Measurements from ENCODE around the gene BRWD1. TPM values are rescaled to one million over a fixed set of nuclear protein-coding genes. Genes with fewer than 3 reads are reported as not detected.
"Not testable (repeated sequence)": the region's sequence is repeated elsewhere in the genome, so short reads cannot be mapped to it uniquely, and the experiment has no call there.

Gene BRWD1
- total RNA-seq, 1 donor from 2014 or later: 63.9 TPM

- DNase-seq (ENCODE audit: low spot score): no peak
These were observed 139.4 kb downstream of the BRWD1 start for GRCh38 chr21:39173716-39174680.

- no peak for DNase-seq (ENCODE audit: low spot score)
These were observed 143.5 kb downstream of the BRWD1 start for GRCh38 chr21:39169906-39170305.

DNA sequence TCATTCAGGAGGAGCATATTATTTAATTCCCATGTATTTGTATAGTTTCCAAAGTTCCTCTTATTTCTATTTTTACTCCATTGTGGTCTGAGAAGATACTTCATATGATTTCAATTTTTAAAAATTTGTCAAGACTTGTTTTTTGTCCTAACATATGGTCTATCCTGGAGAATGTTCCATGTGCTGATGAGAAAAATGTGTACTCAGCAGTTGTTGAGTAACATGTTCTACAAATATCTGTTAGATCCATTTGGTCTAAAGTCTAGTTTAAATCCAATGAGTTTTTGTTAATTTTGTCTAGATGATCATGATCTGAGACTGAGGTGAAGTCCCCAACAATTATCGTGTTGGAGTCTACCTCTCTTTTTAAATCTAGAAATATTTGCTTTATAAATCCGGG lies 144.6 kb downstream of the BRWD1 start:
- DNase-seq (ENCODE audit: low spot score): no peak

- no peak for DNase-seq (ENCODE audit: low spot score)
These were observed 148.9 kb downstream of the BRWD1 start for GRCh38 chr21:39164523-39164922.

- DNase-seq (ENCODE audit: low spot score): no peak
These were observed 152.4 kb downstream of the BRWD1 start for GRCh38 chr21:39161064-39161463.

- DNase-seq (ENCODE audit: low spot score): no peak
These were observed 153.9 kb downstream of the BRWD1 start for GRCh38 chr21:39159342-39160063.

DNA sequence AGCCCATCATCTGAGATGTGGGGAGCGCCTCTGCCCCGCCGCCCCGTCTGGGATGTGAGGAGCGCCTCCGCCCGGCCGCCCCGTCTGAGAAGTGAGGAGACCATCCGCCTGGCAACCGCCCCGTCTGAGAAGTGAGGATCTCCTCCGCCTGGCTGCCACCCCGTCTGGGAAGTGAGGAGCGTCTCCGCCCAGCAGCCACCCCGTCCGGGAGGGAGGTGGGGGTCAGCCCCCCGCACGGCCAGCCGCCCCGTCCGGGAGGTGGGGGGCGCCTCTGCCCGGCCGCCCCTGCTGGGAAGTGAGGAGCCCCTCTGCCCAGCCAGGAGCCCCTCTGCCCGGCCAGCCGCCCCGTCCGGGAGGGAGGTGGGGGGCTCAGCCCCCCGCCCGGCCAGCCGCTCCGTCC lies 156.2 kb downstream of the BRWD1 start:
- not testable (repeated sequence) for DNase-seq (ENCODE audit: low spot score)

DNA sequence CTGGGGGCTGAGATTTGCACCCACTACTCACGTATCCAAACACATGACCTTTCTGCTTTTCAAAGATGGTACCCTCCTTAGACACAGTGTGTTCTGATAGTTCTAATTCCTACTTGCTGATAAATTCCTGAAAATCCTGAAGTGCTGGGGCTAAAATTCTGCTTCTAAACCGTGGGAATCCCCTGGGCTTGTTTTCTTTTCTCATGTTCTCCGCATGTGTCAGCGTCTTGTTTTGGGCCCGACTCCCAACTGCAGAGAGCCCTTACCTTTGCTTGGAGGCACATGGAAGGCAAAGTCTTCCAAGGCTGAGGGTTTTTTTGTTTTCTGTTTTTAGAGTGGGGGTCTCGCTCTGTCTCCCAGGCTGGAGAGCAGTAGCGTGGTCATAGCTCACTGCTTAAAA lies 157.4 kb downstream of the BRWD1 start:
- DNase-seq (ENCODE audit: low spot score): no peak

- DNase-seq (ENCODE audit: low spot score): no peak
These were observed 157.9 kb downstream of the BRWD1 start for GRCh38 chr21:39155578-39155977.

DNA sequence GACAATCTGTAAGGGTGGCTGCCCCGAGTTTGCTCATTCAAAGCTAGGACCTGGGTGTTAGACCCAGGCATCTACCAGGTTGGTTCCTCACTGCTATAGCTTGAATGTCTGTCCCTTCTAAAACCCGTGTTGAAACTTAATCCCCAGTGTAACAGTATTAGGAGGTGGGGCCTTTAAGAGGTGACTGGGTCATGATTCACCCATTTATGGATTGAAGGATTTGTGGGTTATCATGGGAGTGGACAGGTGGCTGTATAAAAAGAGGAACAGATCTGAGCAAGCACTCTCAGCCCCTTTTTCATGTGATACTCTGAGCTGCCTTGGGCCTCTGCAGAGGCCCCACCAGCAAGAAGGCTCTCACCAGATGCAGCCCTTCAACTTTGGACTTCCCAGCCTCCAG lies 159.6 kb downstream of the BRWD1 start:
- DNase-seq (ENCODE audit: low spot score): no peak

DNA sequence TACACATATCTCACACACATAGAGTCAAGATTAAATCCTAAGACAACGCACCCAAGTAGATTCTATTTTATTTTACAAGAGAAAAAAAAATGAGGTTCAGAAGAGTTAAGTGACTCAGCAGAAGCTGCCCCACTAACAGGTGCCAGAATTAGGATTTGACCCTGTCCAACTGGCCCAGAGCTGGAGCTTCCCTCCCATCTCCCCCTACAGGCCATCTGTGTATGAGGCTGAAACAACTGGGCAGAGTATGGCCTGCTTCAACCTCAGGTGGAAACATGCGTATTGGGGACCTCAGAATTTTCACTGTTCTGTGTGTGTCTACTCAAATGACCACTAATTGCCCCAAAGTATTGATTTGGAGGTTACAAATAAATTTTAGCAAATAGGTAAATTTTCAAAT lies 160.1 kb downstream of the BRWD1 start:
- DNase-seq (ENCODE audit: low spot score): no peak

- DNase-seq (ENCODE audit: low spot score): no peak
These were observed 161.2 kb downstream of the BRWD1 start for GRCh38 chr21:39152271-39152670.

GRCh38 chr21:39150877-39151276 lies 162.6 kb downstream of the BRWD1 start:
- no peak for DNase-seq (ENCODE audit: low spot score)

GRCh38 chr21:39150316-39150715 lies 163.1 kb downstream of the BRWD1 start:
- no peak for DNase-seq (ENCODE audit: low spot score)

GRCh38 chr21:39149882-39150281 lies 163.6 kb downstream of the BRWD1 start:
- DNase-seq (ENCODE audit: low spot score): no peak

DNA sequence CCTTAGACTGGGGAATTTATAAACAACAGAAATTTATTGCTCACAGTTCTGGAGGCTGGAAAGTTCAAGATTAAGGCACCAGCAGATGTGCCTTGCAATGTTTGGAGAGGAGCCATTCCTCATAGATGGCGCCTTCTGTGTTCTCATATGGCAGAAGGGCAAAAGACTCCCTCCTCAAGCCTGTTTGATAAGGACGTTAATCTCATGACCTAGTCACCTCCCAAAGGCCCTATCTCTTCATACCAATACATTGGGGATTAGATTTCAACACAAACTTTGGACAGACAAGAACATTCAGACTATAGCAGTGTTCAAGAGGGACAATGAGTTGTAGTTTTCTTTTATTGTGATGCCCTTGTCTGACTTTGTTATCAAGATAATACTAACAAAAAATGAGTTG lies 164.5 kb downstream of the BRWD1 start:
- DNase-seq (ENCODE audit: low spot score): no peak

- no peak for DNase-seq (ENCODE audit: low spot score)
These were observed 169.2 kb downstream of the BRWD1 start for GRCh38 chr21:39144191-39144590.

DNA sequence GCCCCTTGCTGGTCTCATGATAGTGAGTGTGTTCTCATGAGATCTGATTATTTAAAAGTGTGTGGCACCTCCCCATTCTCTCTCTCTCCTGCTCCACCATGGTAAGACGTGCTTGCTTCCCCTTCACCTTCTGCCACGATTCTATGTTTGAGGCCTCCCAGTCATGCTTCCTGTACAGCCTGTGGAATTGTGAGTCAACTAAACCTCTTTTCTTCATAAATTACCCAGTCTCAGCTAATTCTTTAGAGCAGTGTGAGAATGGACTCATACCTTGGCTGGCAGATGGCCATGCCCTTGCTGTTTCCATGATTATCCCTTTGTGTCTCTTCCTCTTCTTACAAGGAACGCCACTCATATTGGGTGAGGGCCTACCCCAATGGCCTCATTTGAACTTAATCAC lies 170.5 kb downstream of the BRWD1 start:
- DNase-seq (ENCODE audit: low spot score): no peak

DNA sequence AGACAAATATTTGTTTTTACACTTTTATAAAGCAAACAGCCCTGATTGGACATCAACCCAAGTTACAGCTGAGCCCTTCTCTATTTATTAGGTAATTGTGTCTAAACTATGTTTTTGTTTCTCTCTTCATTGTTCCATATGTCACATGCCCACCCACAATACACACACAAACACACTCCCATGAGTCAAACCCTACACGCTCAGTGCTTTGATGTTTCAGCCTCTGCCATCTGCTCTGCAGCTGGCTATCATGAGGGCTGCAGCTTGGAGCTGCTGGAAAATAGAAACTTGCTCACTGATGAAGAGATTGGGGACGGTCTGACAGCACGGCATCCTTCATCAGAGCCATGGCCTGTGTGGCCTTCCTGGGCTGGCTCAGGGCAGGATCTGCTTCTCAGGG lies 171.9 kb downstream of the BRWD1 start:
- no peak for DNase-seq (ENCODE audit: low spot score)

DNA sequence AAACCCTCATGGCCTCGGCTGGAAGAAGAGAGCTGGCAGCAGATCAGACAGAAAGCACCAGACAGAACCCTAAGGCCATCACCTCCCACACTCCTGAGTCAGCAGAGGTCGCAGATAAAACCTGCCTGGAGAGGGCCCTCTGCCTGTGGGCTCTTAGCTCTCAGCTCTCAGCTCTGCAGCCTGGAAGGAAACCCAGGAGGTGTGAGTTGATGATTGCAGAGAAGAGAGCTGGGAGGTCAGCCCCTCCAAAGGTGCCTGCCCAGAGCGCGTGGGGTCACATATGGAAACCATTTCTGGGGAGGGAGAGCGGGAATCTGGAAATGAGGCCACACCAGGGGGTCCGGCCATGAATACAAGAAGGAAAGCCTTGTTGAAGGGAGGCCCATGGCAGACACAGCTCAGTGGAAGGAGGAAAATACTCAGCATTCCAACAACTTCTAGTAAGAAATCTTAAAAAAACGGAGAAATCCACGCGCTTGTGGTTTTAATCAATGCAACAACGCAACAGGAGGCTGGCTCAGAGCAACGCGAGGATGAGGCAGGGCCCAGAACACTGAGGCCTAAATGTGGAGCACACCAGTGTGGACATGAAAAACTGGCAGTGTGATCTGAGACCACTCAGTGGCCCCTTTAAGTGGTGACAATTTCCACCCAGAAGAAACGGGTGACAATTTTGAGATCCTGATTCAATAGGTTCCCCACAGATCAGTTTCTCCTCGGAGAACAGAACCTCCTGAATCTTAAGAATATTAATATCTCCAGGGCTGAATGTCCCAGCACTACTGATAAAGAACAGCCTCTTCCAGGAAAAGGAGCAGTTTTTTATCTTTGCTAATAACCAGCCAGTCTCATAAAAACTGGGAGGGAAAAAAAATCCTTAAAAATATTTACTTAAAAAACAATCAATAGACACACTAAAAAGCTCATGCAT lies 175.9 kb downstream of the BRWD1 start:
- DNase-seq (ENCODE audit: low spot score): no peak

- DNase-seq (ENCODE audit: low spot score): no peak
These were observed 176.7 kb downstream of the BRWD1 start for GRCh38 chr21:39136711-39137110.

- DNase-seq (ENCODE audit: low spot score): not testable (repeated sequence)
These were observed 177.3 kb downstream of the BRWD1 start for GRCh38 chr21:39136138-39136537.

Data from ureter (tissue), 1 donor.